Mucosa of descending colon (tissue), 3 donors: ENCODE data around the gene FXN. TPM values are rescaled to one million over a fixed set of nuclear protein-coding genes. Genes with fewer than 3 reads are reported as not detected.

Experiments
- ATAC-seq: fragments of 200-7000 bp; cut with Tn5 transposase; one replicate; pipeline ENCODE4 v1.9.1; 2020; ENCODE audit warnings: mild to moderate bottlenecking, moderate library complexity
- DNase-seq, 3 donors: peaks; one replicate each; pipeline ENCODE4 v3.0.0-alpha.2; 2020
- H3K36me3 ChIP-seq: fragments of 200-600 bp; one replicate; pipeline ENCODE4 v1.8.0; 2021; ENCODE audit warnings: low read depth, mild to moderate bottlenecking
- H3K4me1 ChIP-seq: fragments of 200-600 bp; one replicate; pipeline ENCODE4 v1.8.0; 2021; ENCODE audit warnings: low read depth, mild to moderate bottlenecking
- H3K4me3 ChIP-seq: fragments of 200-600 bp; one replicate; pipeline ENCODE4 v1.8.0; 2021; ENCODE audit warnings: mild to moderate bottlenecking
- H3K9me3 ChIP-seq: fragments of 200-600 bp; one replicate; pipeline ENCODE4 v1.8.0; 2021; ENCODE audit warnings: mild to moderate bottlenecking
- CTCF ChIP-seq: fragments of 200-600 bp; IDR thresholded peaks from one replicate; pipeline ENCODE4 v1.8.0; 2022; ENCODE audit warnings: antibody characterized with exemption, mild to moderate bottlenecking
- intact Hi-C, 2 donors: fragments of 100-400 bp; cut with DNase I in 1 of 2; cut with micrococcal nuclease in 1 of 2; formaldehyde crosslinking; loops; one replicate each; pipeline versions ENCODE4 v1.11.0 to v1.11.1; 2022; cut with DNase I, micrococcal nuclease
- total RNA-seq, 3 donors: library from RNA; stranded (reverse); fragmentation: NEBNext Ultra II Directional in 2 of 3; extraction: Animal tissue kit (Norgen Biotek cat#: 25700) in 2 of 3; gene quantifications; one replicate each; pipeline versions ENCODE4 v1.2.1 to v1.2.4, GENCODE V29; 2021 to 2023
- donor health status: DM: no; HTN: no; CAD: no; lungs with moderate emphysema.
- donor health status: DM: no; HTN: no; CAD: no.
- donor health status: DM: no; HTN: yes; CAD: no.

The FXN gene
- total RNA-seq, 3 donors from 2014 or later: 9.3 to 11.0 (median 10.2) TPM

DNA sequence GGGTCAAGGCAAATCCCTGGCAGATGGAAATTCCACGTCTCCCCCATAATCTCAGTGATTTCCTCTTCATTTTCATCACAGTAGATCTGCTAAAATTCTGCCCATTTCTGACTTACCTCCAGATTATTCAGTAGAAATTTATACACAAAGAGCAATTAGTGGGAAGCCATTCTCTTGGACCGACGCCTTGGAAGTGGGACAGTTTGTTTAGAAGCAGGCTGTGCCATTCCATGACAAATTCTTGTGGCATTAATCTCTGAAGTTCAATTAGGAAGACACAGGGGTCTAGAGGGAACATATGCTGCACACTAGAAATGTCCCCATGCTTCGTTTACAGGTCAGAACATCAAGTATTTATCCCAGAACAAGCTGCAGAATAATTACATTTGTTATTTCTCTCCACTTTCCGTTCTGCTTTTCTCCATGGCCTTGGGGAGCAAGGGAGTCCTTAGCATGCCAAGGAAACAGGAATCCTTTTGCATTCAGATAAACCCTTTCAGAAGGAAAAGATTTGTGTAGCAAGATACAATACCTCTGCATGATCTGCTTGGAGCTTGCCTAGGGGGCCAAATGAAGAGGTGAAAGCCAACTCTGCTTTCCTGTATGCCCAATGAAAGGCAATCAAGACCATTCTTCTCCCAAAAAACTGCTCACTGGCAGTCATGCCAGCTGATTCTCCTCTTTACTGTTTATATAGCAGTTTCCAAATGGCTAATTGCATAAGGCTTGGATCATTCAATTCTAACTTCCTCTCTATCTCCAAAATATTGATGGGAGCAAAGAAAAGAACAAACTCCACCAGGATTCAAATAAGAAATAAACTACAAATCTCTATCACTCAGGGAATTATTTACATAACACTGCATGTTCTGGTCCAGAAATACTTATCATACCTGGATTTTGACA lies 19.1 kb upstream of the FXN start:
- Histone ChIP-seq H3K9me3 (no peaks in the 10 kb centered on the region), H3K4me1 (no peaks in the 10 kb centered on the region), H3K4me3 (no peak overlapping the region), H3K36me3 (no peaks in the 10 kb centered on the region)
- DNase-seq (no peak), ATAC-seq (no peak)
- intact Hi-C loops: no loop called here
- TF ChIP-seq CTCF: no peak

DNA sequence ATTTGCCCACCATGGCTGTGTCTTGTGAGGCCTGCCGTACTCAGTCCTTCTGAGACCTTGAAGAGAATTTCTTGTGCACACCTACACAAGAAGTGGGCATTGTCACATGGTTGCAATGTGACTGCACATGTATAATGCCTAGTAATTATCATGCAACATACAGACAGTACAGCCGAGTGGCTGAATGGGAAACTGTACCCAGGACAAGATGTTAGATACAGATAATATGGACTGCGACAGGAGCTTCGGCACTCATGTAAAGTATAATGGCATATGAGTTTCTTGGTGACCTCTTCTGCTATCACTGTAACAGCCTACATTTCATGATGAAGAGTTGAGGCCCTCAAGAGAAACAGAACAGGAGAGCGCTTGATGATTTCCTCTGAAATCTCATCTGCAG lies 16.8 kb upstream of the FXN start:
- intact Hi-C loops: no loop called here

GRCh38 chr9:69019808-69020207 lies 15.7 kb upstream of the FXN start:
- Histone ChIP-seq H3K4me1 (no peaks in the 10 kb centered on the region), H3K9me3 (no peaks in the 10 kb centered on the region), H3K4me3 (no peak overlapping the region), H3K36me3 (no peaks in the 10 kb centered on the region)
- no peak for DNase-seq
- peak; percentile 71 for ATAC-seq
- TF ChIP-seq CTCF: no peak
- intact Hi-C loops: loop anchor here (10.0 kb wide), 2 partner anchors 415 to 435 kb away; no protein-coding TSS in a partner anchor

More for the DNA sequence above, 16.8 kb upstream of the FXN start:
- TF ChIP-seq CTCF: no peak
- no peak for DNase-seq
- no peaks in the 10 kb centered on the region for H3K4me1 ChIP-seq
- no peaks in the 10 kb centered on the region for H3K9me3 ChIP-seq
- ATAC-seq: no peak
- H3K36me3 ChIP-seq: no peaks in the 10 kb centered on the region
- H3K4me3 ChIP-seq: no peak overlapping the region

GRCh38 chr9:69020301-69021145 lies 15.0 kb upstream of the FXN start:
- intact Hi-C loops: loop anchor here (10.0 kb wide), 2 partner anchors 416 to 436 kb away; no protein-coding TSS in a partner anchor
- Histone ChIP-seq H3K36me3 (no peaks in the 10 kb centered on the region), H3K9me3 (no peaks in the 10 kb centered on the region), H3K4me1 (no peaks in the 10 kb centered on the region), H3K4me3 (no peak overlapping the region)
- no peak for TF ChIP-seq CTCF
- DNase-seq (no peak), ATAC-seq (no peak)

- no peaks in the 10 kb centered on the region for H3K4me1 ChIP-seq
- no peaks in the 10 kb centered on the region for H3K9me3 ChIP-seq
- H3K4me3 ChIP-seq: no peak overlapping the region
- ATAC-seq (no peak), DNase-seq (no peak)
- H3K36me3 ChIP-seq: no peaks in the 10 kb centered on the region
- no peak for TF ChIP-seq CTCF
- intact Hi-C loops: loop anchor here (10.0 kb wide), 2 partner anchors 419 to 439 kb away; no protein-coding TSS in a partner anchor
These were observed 11.9 kb upstream of the FXN start for GRCh38 chr9:69023650-69024049.
